HepG2 (cell line): ENCODE data around the gene SELENOS. TPM values are rescaled to one million over a fixed set of nuclear protein-coding genes. Genes with fewer than 3 reads are reported as not detected.

Source experiments
- ARHGAP35 ChIP-seq: sonication (generic); formaldehyde crosslinking; IDR thresholded peaks from 2 replicates; pipeline ENCODE4 v1.9.0; 2022; ENCODE audit warnings: mild to moderate bottlenecking, inconsistent platforms, moderate library complexity, missing genetic modification reagents, borderline replicate concordance
- ATF5 ChIP-seq: sonication (generic); formaldehyde crosslinking; IDR thresholded peaks from 2 replicates; pipeline ENCODE4 v1.4.0; 2020; ENCODE audit warnings: mild to moderate bottlenecking, low read depth, missing genetic modification reagents
- DPF2 ChIP-seq: sonication (generic); formaldehyde crosslinking; IDR thresholded peaks from 2 replicates; pipeline ENCODE4 v1.4.0; 2020; ENCODE audit warnings: mild to moderate bottlenecking, low read depth, missing genetic modification reagents, borderline replicate concordance
- DR1 ChIP-seq: sonication (generic); formaldehyde crosslinking; IDR thresholded peaks from 2 replicates; pipeline ENCODE4 v1.8.0; 2021; ENCODE audit warnings: mild to moderate bottlenecking, missing genetic modification reagents, inconsistent platforms
- KDM3A ChIP-seq: IDR thresholded peaks from 2 replicates; pipeline ENCODE4 v1.6.1; 2018; ENCODE audit warnings: low read depth, missing compliant biosample characterization
- KMT2B ChIP-seq: IDR thresholded peaks from 2 replicates; pipeline ENCODE4 v1.6.1; 2016; ENCODE audit warnings: missing genetic modification reagents, missing compliant biosample characterization
- MAF1 ChIP-seq: sonication (generic); formaldehyde crosslinking; IDR thresholded peaks from 2 replicates; pipeline ENCODE4 v1.5.0; 2020; ENCODE audit warnings: missing genetic modification reagents, borderline replicate concordance
- MED8 ChIP-seq: sonication (generic); formaldehyde crosslinking; IDR thresholded peaks from 2 replicates; pipeline ENCODE4 v1.8.1; 2023; ENCODE audit warnings: mild to moderate bottlenecking, missing genetic modification reagents; ENCODE audit not compliant: insufficient replicate concordance
- MIER2 ChIP-seq: IDR thresholded peaks from 2 replicates; pipeline ENCODE4 v1.6.1; 2016; ENCODE audit warnings: missing biosample characterization, missing genetic modification reagents
- MTERF4 ChIP-seq: sonication (generic); formaldehyde crosslinking; IDR thresholded peaks from 2 replicates; pipeline ENCODE4 v1.8.0; 2023; ENCODE audit warnings: mild to moderate bottlenecking, missing genetic modification reagents
- MTF1 ChIP-seq: sonication (generic); formaldehyde crosslinking; IDR thresholded peaks from 2 replicates; pipeline ENCODE4 v1.5.0; 2020; ENCODE audit warnings: missing genetic modification reagents
- NCOA5 ChIP-seq: sonication (generic); formaldehyde crosslinking; IDR thresholded peaks from 2 replicates; pipeline ENCODE4 v1.4.0; 2020; ENCODE audit warnings: missing genetic modification reagents
- NR2F2 ChIP-seq: IDR thresholded peaks from 2 replicates; pipeline ENCODE4 v1.6.1; 2012; ENCODE audit warnings: low read depth, inconsistent platforms, borderline replicate concordance
- SYNCRIP ChIP-seq: fragments of 200-400 bp; formaldehyde crosslinking; IDR thresholded peaks from 2 replicates; pipeline ENCODE4 v1.6.1; 2018; ENCODE audit warnings: mild to moderate bottlenecking, low read depth, low read length; ENCODE audit not compliant: insufficient read depth
- TARDBP ChIP-seq: sonication (generic); formaldehyde crosslinking; IDR thresholded peaks from 2 replicates; pipeline ENCODE4 v1.8.0; 2022; ENCODE audit warnings: mild to moderate bottlenecking, missing genetic modification reagents
- TCF12 ChIP-seq, 2 experiments: fragments of 450-650 bp in 1 of 2; sonication (generic) in 1 of 2; formaldehyde crosslinking in 1 of 2; IDR thresholded peaks; 2 replicates each; pipeline versions ENCODE4 v1.6.1 to v1.8.0; 2017 to 2022; ENCODE audit warnings: antibody characterized with exemption in 1 of 2, mild to moderate bottlenecking in 1 of 2, missing genetic modification reagents in 1 of 2, moderate library complexity in 1 of 2
- TFDP1 ChIP-seq: IDR thresholded peaks from 2 replicates; pipeline ENCODE4 v1.6.1; 2016; ENCODE audit warnings: missing compliant biosample characterization, missing genetic modification reagents, borderline replicate concordance
- THAP7 ChIP-seq: sonication (generic); formaldehyde crosslinking; IDR thresholded peaks from 2 replicates; pipeline ENCODE4 v1.8.1; 2023; ENCODE audit warnings: mild to moderate bottlenecking, missing genetic modification reagents
- ZBTB1 ChIP-seq: sonication (generic); formaldehyde crosslinking; IDR thresholded peaks from 2 replicates; pipeline ENCODE4 v1.4.0; 2020; ENCODE audit warnings: missing genetic modification reagents, borderline replicate concordance
- ZFP82 ChIP-seq: sonication (generic); formaldehyde crosslinking; IDR thresholded peaks from 2 replicates; pipeline ENCODE4 v1.5.1; 2020; ENCODE audit warnings: mild to moderate bottlenecking, missing genetic modification reagents, borderline replicate concordance
- ZIK1 ChIP-seq: sonication (generic); formaldehyde crosslinking; IDR thresholded peaks from 2 replicates; pipeline ENCODE4 v1.5.0; 2020; ENCODE audit warnings: mild to moderate bottlenecking, low read depth, missing genetic modification reagents, borderline replicate concordance
- ZNF326 ChIP-seq: sonication (generic); formaldehyde crosslinking; IDR thresholded peaks from 2 replicates; pipeline ENCODE4 v1.4.0; 2020; ENCODE audit warnings: missing genetic modification reagents, borderline replicate concordance
- ZNF496 ChIP-seq: sonication (generic); formaldehyde crosslinking; IDR thresholded peaks from 2 replicates; pipeline ENCODE4 v1.8.1; 2023; ENCODE audit warnings: mild to moderate bottlenecking, moderate library complexity, missing genetic modification reagents; ENCODE audit not compliant: insufficient replicate concordance
- ZNF652 ChIP-seq: IDR thresholded peaks from 2 replicates; pipeline ENCODE4 v1.6.1; 2016; ENCODE audit warnings: low read depth, borderline replicate concordance
- ZNF672 ChIP-seq: sonication (generic); formaldehyde crosslinking; IDR thresholded peaks from 2 replicates; pipeline ENCODE4 v1.8.1; 2022; ENCODE audit warnings: missing genetic modification reagents
- ZSCAN12 ChIP-seq: sonication (generic); formaldehyde crosslinking; IDR thresholded peaks from 2 replicates; pipeline ENCODE4 v1.9.0; 2021; ENCODE audit warnings: mild to moderate bottlenecking, missing genetic modification reagents
- polyA plus RNA-seq, 8 experiments: library from polyadenylated mRNA; depleted of rRNA in 3 of 8; stranded (reverse) in 7 of 8; unstranded in 1 of 8; fragments of >200 nt; fragmentation: Illumina TruSeq in 4 of 8; extraction: Trizol in 4 of 8; gene quantifications; 2 replicates each; pipeline versions ENCODE4 v1.2.1 to v1.2.3, GENCODE V29; 2011 to 2016; ENCODE audit warnings: low read depth in 4 of 8, missing spikeins in 1 of 8, mixed read lengths in 1 of 8; ENCODE audit not compliant: insufficient read depth in 1 of 8
- total RNA-seq, 5 experiments: library from RNA; depleted of rRNA; stranded (reverse); fragments of >200 nt; fragmentation: Illumina TruSeq; extraction: Trizol; gene quantifications; 2 replicates each; pipeline ENCODE4 v1.2.3, GENCODE V29; 2016; ENCODE audit warnings: low read depth in 1 of 5

SELENOS gene
- total and polyA plus RNA-seq, 2 of the 13 experiments (the other 11 are each of a cell fraction or from before 2014, with no cell fraction given) = 63.0 to 66.1 TPM

GRCh38 chr15:101277038-101277822, at the start of gene SELENOS (continued):
- TF ChIP-seq MTERF4 (CRISPR knock-in tag) = no peak
- TF ChIP-seq ZNF672 = no peak
- TF ChIP-seq MED8 (CRISPR knock-in tag) = no peak
- TF ChIP-seq TARDBP (CRISPR knock-in tag) = no peak
- no peak for TF ChIP-seq ARHGAP35 (CRISPR knock-in tag)
- TF ChIP-seq KMT2B (CRISPR knock-in tag) = peak; percentile 57; the same call in 1 of the 2 replicates
- TF ChIP-seq ZNF326 (CRISPR knock-in tag) = no peak
- TF ChIP-seq ZBTB1 (CRISPR knock-in tag) = no peak
- peak; percentile 80; the same call in 1 of the 2 replicates for TF ChIP-seq TFDP1
- TF ChIP-seq ZFP82 (CRISPR knock-in tag) = no peak
- TF ChIP-seq KDM3A = no peak
- TF ChIP-seq DR1 (CRISPR knock-in tag) = no peak; the same call in 1 of the 2 replicates
- TF ChIP-seq TCF12 (IDR thresholded peaks at IDR 0.05) = no peak
- TF ChIP-seq TCF12 (CRISPR knock-in tag; IDR thresholded peaks at IDR 0.05) = no peak
- TF ChIP-seq DPF2 (CRISPR knock-in tag) = no peak
- TF ChIP-seq MIER2 = no peak
- peak; percentile 41; the same call in 1 of the 2 replicates for TF ChIP-seq ATF5 (CRISPR knock-in tag)
- no peak for TF ChIP-seq NR2F2
- TF ChIP-seq THAP7 (CRISPR knock-in tag) = peak; percentile 86
- no peak for TF ChIP-seq ZNF652 (CRISPR knock-in tag)
- peak; percentile 84; the same call in 1 of the 2 replicates for TF ChIP-seq ZSCAN12 (CRISPR knock-in tag)
- no peak for TF ChIP-seq ZIK1 (CRISPR knock-in tag)
- TF ChIP-seq MAF1 (CRISPR knock-in tag) = no peak
- TF ChIP-seq NCOA5 (CRISPR knock-in tag) = no peak
- TF ChIP-seq ZNF496 (CRISPR knock-in tag) = no peak
- TF ChIP-seq MTF1 (CRISPR knock-in tag) = no peak
- TF ChIP-seq SYNCRIP = no peak
